GM12878 (cell line): ENCODE measurements around the gene CYB5B. TPM values are rescaled to one million over a fixed set of nuclear protein-coding genes. Genes with fewer than 3 reads are reported as not detected.

ENCODE experiments used
- ATAC-seq: fragments of 200-7000 bp; cut with Tn5 transposase; 3 replicates; pipeline ENCODE4 v1.9.1; 2020; ENCODE audit warnings: mild to moderate bottlenecking, moderate library complexity
- BruUV-seq: library from RNA; stranded (reverse); fragments of 400-500 nt; replicated peaks from 2 replicates; lab custom pipeline; 2021; lab: Mats Ljungman, UMichigan
- CTCF ChIA-PET: fragments of 300-600 bp; sonication (Branson Sonifier 250); formaldehyde crosslinking; extraction: SDS; loops from one replicate; lab custom pipeline; 2021; ENCODE audit warnings: inconsistent platforms; lab: Yijun Ruan, JAX
- POLR2A ChIA-PET: fragments of 350-600 bp; formaldehyde crosslinking; extraction: SDS; loops from one replicate; lab custom pipeline; 2021; ENCODE audit warnings: inconsistent platforms; lab: Charles Lee
- RAD21 ChIA-PET: fragments of 300-600 bp; sonication (Branson Sonifier 250); formaldehyde crosslinking; loops from one replicate; lab custom pipeline; 2023; ENCODE audit warnings: antibody characterized with exemption; ENCODE audit not compliant: unreplicated experiment; lab: Charles Lee
- SMC1A ChIA-PET: fragments of 300-600 bp; sonication (Branson Sonifier 250); formaldehyde crosslinking; loops from one replicate; lab custom pipeline; 2023; ENCODE audit not compliant: unreplicated experiment, uncharacterized antibody; lab: Charles Lee
- DNase-seq: peaks from one replicate; pipeline ENCODE4 v3.0.0-alpha.2; 2011; ENCODE audit warnings: low read depth, low spot score
- FAIRE-seq: peaks from 3 replicates; lab custom pipeline; 2011; peaks lifted over from hg19 to GRCh38; lab: Jason Lieb, UNC
- H2AFZ ChIP-seq: 2 replicates; pipeline ENCODE4 v1.6.0; 2011; ENCODE audit warnings: low read depth, low read length, control low read depth; ENCODE audit not compliant: control insufficient read depth
- H3K27ac ChIP-seq: 2 replicates; pipeline ENCODE4 v1.5.1; 2011; ENCODE audit warnings: control low read depth; ENCODE audit not compliant: control insufficient read depth, insufficient read depth
- H3K27me3 ChIP-seq, 2 experiments: replicated peaks in 1 of 2; 2 replicates each; pipeline versions ENCODE4 v1.6.0 to v1.6.1; 2011; ENCODE audit warnings: low read length in 1 of 2; ENCODE audit not compliant: control insufficient read depth in 2 of 2, insufficient read depth in 2 of 2
- H3K36me3 ChIP-seq, 2 experiments: 2 replicates each; pipeline ENCODE4 v1.5.1; 2011; ENCODE audit warnings: low read length in 1 of 2; ENCODE audit not compliant: control insufficient read depth in 2 of 2, insufficient read depth in 2 of 2
- H3K4me1 ChIP-seq: 2 replicates; pipeline ENCODE4 v1.6.1; 2011; ENCODE audit warnings: mild to moderate bottlenecking, low read length, moderate library complexity, mixed read lengths; ENCODE audit not compliant: control insufficient read depth, insufficient read depth
- H3K4me2 ChIP-seq: 2 replicates; pipeline ENCODE4 v1.6.0; 2011; ENCODE audit warnings: control low read depth; ENCODE audit not compliant: control insufficient read depth, insufficient read depth
- H3K4me3 ChIP-seq: fragments of 200-600 bp; sonication (generic); 2 replicates; pipeline ENCODE4 v1.5.1; 2016
- H3K79me2 ChIP-seq: 2 replicates; pipeline ENCODE4 v1.6.0; 2011; ENCODE audit warnings: low read length; ENCODE audit not compliant: control insufficient read depth, insufficient read depth
- H3K9ac ChIP-seq: 2 replicates; pipeline ENCODE4 v1.8.0; 2011; ENCODE audit warnings: low read length, control low read depth, mixed read lengths; ENCODE audit not compliant: control insufficient read depth, insufficient read depth
- H3K9me3 ChIP-seq: replicated peaks from 3 replicates; pipeline ENCODE4 v1.5.1; 2011; ENCODE audit warnings: mild to moderate bottlenecking, low read length; ENCODE audit not compliant: control insufficient read depth, insufficient read depth
- H4K20me1 ChIP-seq: 2 replicates; pipeline ENCODE4 v1.6.0; 2011; ENCODE audit not compliant: control insufficient read depth, insufficient read depth
- FOXM1 ChIP-seq: IDR thresholded peaks from 2 replicates; pipeline ENCODE4 v1.6.1; 2012; ENCODE audit warnings: low read depth, mild to moderate bottlenecking, inconsistent platforms, low read length, moderate library complexity
- SUPT20H ChIP-seq: IDR thresholded peaks from 2 replicates; pipeline ENCODE4 v1.6.1; 2011; ENCODE audit warnings: low read depth, mild to moderate bottlenecking, low read length, moderate library complexity, borderline replicate concordance; ENCODE audit not compliant: control insufficient read depth
- ZBTB4 ChIP-seq: fragments of 450-650 bp; formaldehyde crosslinking; IDR thresholded peaks from 2 replicates; pipeline ENCODE4 v1.4.0; 2022; ENCODE audit warnings: mild to moderate bottlenecking, moderate library complexity
- WGBS: methylation state at CpG from one replicate; pipeline ENCODE4 v1.1.6; 2016; ENCODE audit warnings: low lambda C conversion rate; ENCODE audit not compliant: insufficient replicate concordance, insufficient coverage; ENCODE audit errors: missing lambda C conversion rate; 5-methylcytosine and 5-hydroxymethylcytosine counted together
- in situ Hi-C: fragments of 300-500 bp; cut with MboI; formaldehyde crosslinking; loops from 9 replicates; pipeline ENCODE4 v1.14.3; 2018; ENCODE audit warnings: mixed read lengths
- intact Hi-C: fragments of 100-400 bp; cut with micrococcal nuclease; formaldehyde crosslinking; loops from one replicate; pipeline ENCODE4 v1.14.2; 2022; ENCODE audit not compliant: unreplicated experiment
- polyA plus RNA-seq, 11 experiments: library from polyadenylated mRNA; depleted of rRNA in 4 of 11; unstranded in 6 of 11; stranded (reverse) in 5 of 11; fragments of >200 nt; fragmentation: Nextera tagmentation in 4 of 11; fragmentation: Illumina TruSeq in 1 of 11; extraction: Ambion mirVana in 4 of 11; extraction: Trizol in 1 of 11; gene quantifications; 1 replicate in 1 of 11; 2 replicates in 10 of 11; pipeline versions ENCODE4 v1.2.1 to v1.2.3, GENCODE V29; 2011 to 2016; ENCODE audit warnings: inconsistent platforms in 2 of 11, missing spikeins in 2 of 11, low read depth in 1 of 11
- total RNA-seq, 4 experiments: library from RNA; depleted of rRNA in 3 of 4; stranded (reverse); fragments of >200 nt in 3 of 4; fragmentation: Illumina TruSeq in 1 of 4; extraction: Trizol in 1 of 4; gene quantifications; 2 replicates each; pipeline versions ENCODE4 v1.2.1 to v1.2.3, GENCODE V29; 2013 to 2021
- TF ChIP-seq, protein P1 (sequence below): IDR thresholded peaks from 2 replicates; pipeline ENCODE4 v1.6.1; 2012; ENCODE audit warnings: mild to moderate bottlenecking, low read depth, low read length

The CYB5B gene
- total and polyA plus RNA-seq, 10 of the 15 experiments (the other 5 are each of a cell fraction or from before 2014, with no cell fraction given) = 145 to 305 (median 179) TPM

GRCh38 chr16:69405757-69406156 is 18.7 kb upstream of the CYB5B start:
- no peak overlapping the region for H3K27ac ChIP-seq
- BruUV-seq = no TSS peak
- intact Hi-C loops (no loop called here), in situ Hi-C loops (no loop called here)
- no peaks in the 10 kb centered on the region for H3K79me2 ChIP-seq
- ChIA-PET RAD21 (no interaction called here), SMC1A (interaction anchor here (0.6 to 1.6 kb wide), 3 partner anchors 10 to 420 kb away, joined by 3 to 5 read pairs (median 5); no protein-coding TSS in a partner anchor), POLR2A (interaction anchor here (0.6 to 1.2 kb wide), 3 partner anchors 97 to 524 kb away, joined by 3 to 7 read pairs (median 3); no protein-coding TSS in a partner anchor), CTCF (interaction anchor here (2.0 kb wide), 1 partner anchor 10 kb away, joined by 8 read pairs; no protein-coding TSS in a partner anchor)
- H3K36me3 ChIP-seq = no peaks in the 10 kb centered on the region
- H3K27me3 ChIP-seq = no peaks in the 10 kb centered on the region
- ATAC-seq (no peak), DNase-seq (no peak), FAIRE-seq (no peak)
- H3K9ac ChIP-seq = no peak overlapping the region
- no peak overlapping the region for H3K4me2 ChIP-seq
- 65% methylated on average over 5 of the region's 5 CpGs for WGBS
- no peak overlapping the region for H3K4me3 ChIP-seq
- peaks cover 6% of the 10 kb centered on the region for H3K4me1 ChIP-seq
- no peaks in the 10 kb centered on the region for H4K20me1 ChIP-seq
- no peak overlapping the region for H2AFZ ChIP-seq
- no peak for TF ChIP-seq FOXM1
- TF ChIP-seq SUPT20H = no peak
- no peaks in the 10 kb centered on the region; the same call in 2 of the 3 replicates for H3K9me3 ChIP-seq

GRCh38 chr16:69406780-69407331 is 17.6 kb upstream of the CYB5B start:
- FAIRE-seq = no peak
- peaks cover 6% of the 10 kb centered on the region for H3K4me1 ChIP-seq
- no peak overlapping the region for H3K4me3 ChIP-seq
- no peak overlapping the region for H2AFZ ChIP-seq
- WGBS = 79% methylated on average over 9 of the region's 9 CpGs
- no peaks in the 10 kb centered on the region for H4K20me1 ChIP-seq
- ChIA-PET SMC1A (no interaction called here), POLR2A (interaction anchor here (0.7 kb wide), 4 partner anchors 63 to 348 kb away, joined by 5 to 6 read pairs (median 5); no protein-coding TSS in a partner anchor), CTCF (interaction anchor here (1.0 kb wide), 1 partner anchor 11 kb away, joined by 4 read pairs; no protein-coding TSS in a partner anchor), RAD21 (no interaction called here)
- H3K9ac ChIP-seq = no peak overlapping the region
- no peaks in the 10 kb centered on the region for H3K36me3 ChIP-seq
- H3K79me2 ChIP-seq = no peaks in the 10 kb centered on the region
- in situ Hi-C loops (no loop called here), intact Hi-C loops (no loop called here)
- DNase-seq = no peak
- peak; percentile 56 for ATAC-seq
- H3K9me3 ChIP-seq = no peaks in the 10 kb centered on the region; the same call in 2 of the 3 replicates
- no TSS peak for BruUV-seq
- no peak overlapping the region for H3K4me2 ChIP-seq
- H3K27me3 ChIP-seq = no peaks in the 10 kb centered on the region
- no peak overlapping the region for H3K27ac ChIP-seq
- TF ChIP-seq, protein P1, sequence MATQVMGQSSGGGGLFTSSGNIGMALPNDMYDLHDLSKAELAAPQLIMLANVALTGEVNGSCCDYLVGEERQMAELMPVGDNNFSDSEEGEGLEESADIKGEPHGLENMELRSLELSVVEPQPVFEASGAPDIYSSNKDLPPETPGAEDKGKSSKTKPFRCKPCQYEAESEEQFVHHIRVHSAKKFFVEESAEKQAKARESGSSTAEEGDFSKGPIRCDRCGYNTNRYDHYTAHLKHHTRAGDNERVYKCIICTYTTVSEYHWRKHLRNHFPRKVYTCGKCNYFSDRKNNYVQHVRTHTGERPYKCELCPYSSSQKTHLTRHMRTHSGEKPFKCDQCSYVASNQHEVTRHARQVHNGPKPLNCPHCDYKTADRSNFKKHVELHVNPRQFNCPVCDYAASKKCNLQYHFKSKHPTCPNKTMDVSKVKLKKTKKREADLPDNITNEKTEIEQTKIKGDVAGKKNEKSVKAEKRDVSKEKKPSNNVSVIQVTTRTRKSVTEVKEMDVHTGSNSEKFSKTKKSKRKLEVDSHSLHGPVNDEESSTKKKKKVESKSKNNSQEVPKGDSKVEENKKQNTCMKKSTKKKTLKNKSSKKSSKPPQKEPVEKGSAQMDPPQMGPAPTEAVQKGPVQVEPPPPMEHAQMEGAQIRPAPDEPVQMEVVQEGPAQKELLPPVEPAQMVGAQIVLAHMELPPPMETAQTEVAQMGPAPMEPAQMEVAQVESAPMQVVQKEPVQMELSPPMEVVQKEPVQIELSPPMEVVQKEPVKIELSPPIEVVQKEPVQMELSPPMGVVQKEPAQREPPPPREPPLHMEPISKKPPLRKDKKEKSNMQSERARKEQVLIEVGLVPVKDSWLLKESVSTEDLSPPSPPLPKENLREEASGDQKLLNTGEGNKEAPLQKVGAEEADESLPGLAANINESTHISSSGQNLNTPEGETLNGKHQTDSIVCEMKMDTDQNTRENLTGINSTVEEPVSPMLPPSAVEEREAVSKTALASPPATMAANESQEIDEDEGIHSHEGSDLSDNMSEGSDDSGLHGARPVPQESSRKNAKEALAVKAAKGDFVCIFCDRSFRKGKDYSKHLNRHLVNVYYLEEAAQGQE = no peak
- no peak for TF ChIP-seq ZBTB4
